Stomach smooth muscle (tissue), 2 donors: Measurements from ENCODE around the gene MYO1A.

ENCODE experiments used
- H3K27ac ChIP-seq: one replicate; pipeline ENCODE4 v1.7.0; 2013; ENCODE audit warnings: mild to moderate bottlenecking, low read length, inconsistent platforms
- H3K27me3 ChIP-seq, 2 donors: one replicate each; pipeline ENCODE4 v1.7.0; 2013; ENCODE audit warnings: low read length in 2 of 2; ENCODE audit not compliant: insufficient read depth in 2 of 2, control insufficient read depth in 1 of 2
- H3K36me3 ChIP-seq, 2 donors: one replicate each; pipeline ENCODE4 v1.7.0; 2013; ENCODE audit warnings: low read length in 2 of 2; ENCODE audit not compliant: control insufficient read depth in 2 of 2, insufficient read depth in 2 of 2
- H3K4me1 ChIP-seq: one replicate; pipeline ENCODE4 v1.7.0; 2013; ENCODE audit warnings: low read length; ENCODE audit not compliant: control insufficient read depth, insufficient read depth
- H3K4me3 ChIP-seq, 2 donors: one replicate each; pipeline ENCODE4 v1.7.0; 2013; ENCODE audit warnings: low read length in 2 of 2
- H3K9ac ChIP-seq, 2 donors: one replicate each; pipeline ENCODE4 v1.7.0; 2013; ENCODE audit warnings: low read length in 2 of 2, mild to moderate bottlenecking in 1 of 2
- H3K9me3 ChIP-seq, 2 donors: one replicate each; pipeline ENCODE4 v1.7.0; 2013; ENCODE audit warnings: low read length in 2 of 2; ENCODE audit not compliant: control insufficient read depth in 2 of 2
- donor health status: healthy.
- donor health status: Pancreatic carcinoma.

MYO1A gene

GRCh38 chr12:57092876-57093414 is 43.0 kb upstream of the MYO1A start:
- Histone ChIP-seq H3K4me3 (peak overlapping the region in 1 of 2 donors; percentile 54), H3K27me3 (no peaks in the 10 kb centered on the region), H3K9ac (peak overlapping the region in 1 of 2 donors; percentile 39), H3K9me3 (no peaks in the 10 kb centered on the region), H3K36me3 (peaks cover 41 to 48% of the 10 kb centered on the region in 2 donors), H3K27ac (peak overlapping the region; percentile 82), H3K4me1 (peaks cover 62% of the 10 kb centered on the region)

GRCh38 chr12:57092529-57092862 is 42.6 kb upstream of the MYO1A start:
- Histone ChIP-seq H3K9me3 (no peaks in the 10 kb centered on the region), H3K36me3 (peaks cover 36 to 43% of the 10 kb centered on the region in 2 donors), H3K9ac (peak overlapping the region; percentile 36 to 39), H3K4me3 (peak overlapping the region in 1 of 2 donors; percentile 44), H3K27me3 (no peaks in the 10 kb centered on the region), H3K27ac (peak overlapping the region; percentile 82), H3K4me1 (peaks cover 65% of the 10 kb centered on the region)

GRCh38 chr12:57091638-57092528 is 42.0 kb upstream of the MYO1A start:
- H3K4me1 ChIP-seq: peaks cover 65% of the 10 kb centered on the region
- H3K36me3 ChIP-seq: peaks cover 30 to 38% of the 10 kb centered on the region in 2 donors
- peak overlapping the region; percentile 82 for H3K27ac ChIP-seq
- H3K9ac ChIP-seq: peak overlapping the region in 1 of 2 donors; percentile 36
- H3K9me3 ChIP-seq: no peaks in the 10 kb centered on the region
- H3K27me3 ChIP-seq: no peaks in the 10 kb centered on the region
- H3K4me3 ChIP-seq: peak overlapping the region in 1 of 2 donors; percentile 89

GRCh38 chr12:57090924-57091637 is 41.2 kb upstream of the MYO1A start:
- H3K4me3 ChIP-seq: peak overlapping the region; percentile 68 to 89
- peak overlapping the region; percentile 82 for H3K27ac ChIP-seq
- peaks cover 64% of the 10 kb centered on the region for H3K4me1 ChIP-seq
- peak overlapping the region; percentile 49 to 66 for H3K9ac ChIP-seq
- H3K9me3 ChIP-seq: no peaks in the 10 kb centered on the region
- H3K27me3 ChIP-seq: no peaks in the 10 kb centered on the region
- H3K36me3 ChIP-seq: peaks cover 22 to 30% of the 10 kb centered on the region in 2 donors

GRCh38 chr12:57090490-57090889 is 40.6 kb upstream of the MYO1A start:
- Histone ChIP-seq H3K4me3 (peak overlapping the region; percentile 68 to 89), H3K4me1 (peaks cover 64% of the 10 kb centered on the region), H3K9me3 (no peaks in the 10 kb centered on the region), H3K27ac (peak overlapping the region; percentile 82), H3K27me3 (no peaks in the 10 kb centered on the region), H3K9ac (peak overlapping the region; percentile 49 to 66), H3K36me3 (peaks cover 16 to 24% of the 10 kb centered on the region in 2 donors)

GRCh38 chr12:57089271-57090245 is 39.6 kb upstream of the MYO1A start:
- H3K9me3 ChIP-seq: no peaks in the 10 kb centered on the region
- no peaks in the 10 kb centered on the region for H3K27me3 ChIP-seq
- H3K4me3 ChIP-seq: peak overlapping the region; percentile 85 to 89
- H3K36me3 ChIP-seq: peaks cover 7 to 16% of the 10 kb centered on the region in 2 donors
- H3K9ac ChIP-seq: peak overlapping the region; percentile 75 to 84
- peak overlapping the region; percentile 89 for H3K27ac ChIP-seq
- H3K4me1 ChIP-seq: peaks cover 59% of the 10 kb centered on the region

GRCh38 chr12:57088354-57089270 is 38.7 kb upstream of the MYO1A start, which contains the start of gene NAB2:
NAB2 (plus strand) TSS chr12:57089114; CDS start chr12:57089272, 158 bp downstream.
- Histone ChIP-seq H3K27me3 (no peaks in the 10 kb centered on the region), H3K36me3 (peaks cover 7 to 13% of the 10 kb centered on the region in 2 donors), H3K9me3 (no peaks in the 10 kb centered on the region), H3K9ac (peak within 1 kb of the TSS; percentile 89 to 91), H3K4me3 (peak within 1 kb of the TSS; percentile 85 to 89), H3K4me1 (peaks cover 52% of the 10 kb centered on the region), H3K27ac (peak within 1 kb of the TSS; percentile 100)

- peak overlapping the region; percentile 89 to 96 for H3K9ac ChIP-seq
- no peaks in the 10 kb centered on the region for H3K27me3 ChIP-seq
- peaks cover 7 to 13% of the 10 kb centered on the region in 2 donors for H3K36me3 ChIP-seq
- H3K4me1 ChIP-seq: peaks cover 44% of the 10 kb centered on the region
- H3K9me3 ChIP-seq: no peaks in the 10 kb centered on the region
- peak overlapping the region; percentile 100 for H3K27ac ChIP-seq
- peak overlapping the region; percentile 77 to 78 for H3K4me3 ChIP-seq
Observed at GRCh38 chr12:57087691-57088353, 37.9 kb upstream of the MYO1A start.
